Keratinocyte (primary cell): ENCODE results near the gene RPH3AL. TPM values are rescaled to one million over a fixed set of nuclear protein-coding genes. Genes with fewer than 3 reads are reported as not detected.

Experiments
- DNase-seq: peaks from one replicate; pipeline ENCODE4 v3.0.0-alpha.2; 2011; ENCODE audit warnings: low read depth, missing footprints, low spot score
- FAIRE-seq: peaks from 2 replicates; lab custom pipeline; 2011; peaks lifted over from hg19 to GRCh38; lab: Jason Lieb, UNC
- H2AFZ ChIP-seq: 2 replicates; pipeline ENCODE4 v1.6.0; 2012; ENCODE audit warnings: low read length, control low read depth, inconsistent platforms; ENCODE audit not compliant: control insufficient read depth
- H3K27ac ChIP-seq: 2 replicates; pipeline ENCODE4 v1.5.1; 2011; ENCODE audit warnings: low read length; ENCODE audit not compliant: control insufficient read depth, insufficient read depth
- H3K27me3 ChIP-seq: 3 replicates; pipeline ENCODE4 v1.6.0; 2011; ENCODE audit warnings: low read length; ENCODE audit not compliant: control insufficient read depth, insufficient read depth; ENCODE audit errors: extremely low read depth
- H3K36me3 ChIP-seq, 2 experiments: 2 replicates in 1 of 2; 3 replicates in 1 of 2; pipeline ENCODE4 v1.5.1; 2011; ENCODE audit warnings: low read length in 2 of 2, mild to moderate bottlenecking in 1 of 2; ENCODE audit not compliant: control insufficient read depth in 2 of 2, insufficient read depth in 2 of 2; ENCODE audit errors: extremely low read depth in 1 of 2
- H3K4me1 ChIP-seq: 3 replicates; pipeline ENCODE4 v1.5.1; 2011; ENCODE audit warnings: low read length; ENCODE audit not compliant: control insufficient read depth, insufficient read depth; ENCODE audit errors: extremely low read depth
- H3K4me2 ChIP-seq: 3 replicates; pipeline ENCODE4 v1.6.0; 2011; ENCODE audit warnings: low read depth, low read length; ENCODE audit not compliant: control insufficient read depth, insufficient read depth; ENCODE audit errors: extremely low read depth
- H3K4me3 ChIP-seq, 3 experiments: fragments of 200-600 bp in 1 of 3; sonication (generic) in 1 of 3; 2 replicates in 2 of 3; 3 replicates in 1 of 3; pipeline ENCODE4 v1.5.1; 2011 to 2016; ENCODE audit warnings: low read length in 3 of 3, mild to moderate bottlenecking in 3 of 3, control low read depth in 2 of 3, inconsistent platforms in 1 of 3, low read depth in 1 of 3, mixed read lengths in 1 of 3, mixed run types in 1 of 3, moderate library complexity in 1 of 3; ENCODE audit not compliant: control insufficient read depth in 2 of 3, insufficient read depth in 2 of 3; ENCODE audit errors: extremely low read depth in 1 of 3
- H3K79me2 ChIP-seq: 2 replicates; pipeline ENCODE4 v1.6.0; 2012; ENCODE audit warnings: low read length; ENCODE audit not compliant: control insufficient read depth, insufficient read depth
- H3K9ac ChIP-seq: 3 replicates; pipeline ENCODE4 v1.6.0; 2011; ENCODE audit warnings: low read length; ENCODE audit not compliant: control insufficient read depth, insufficient read depth; ENCODE audit errors: extremely low read depth
- H3K9me1 ChIP-seq: 3 replicates; pipeline ENCODE4 v1.6.0; 2011; ENCODE audit warnings: low read length; ENCODE audit not compliant: control insufficient read depth, insufficient read depth; ENCODE audit errors: extremely low read depth
- H3K9me3 ChIP-seq: 2 replicates; pipeline ENCODE4 v1.5.1; 2012; ENCODE audit warnings: low read depth, low read length; ENCODE audit not compliant: control insufficient read depth
- H4K20me1 ChIP-seq: 3 replicates; pipeline ENCODE4 v1.6.0; 2011; ENCODE audit warnings: low read length; ENCODE audit not compliant: control insufficient read depth, insufficient read depth; ENCODE audit errors: extremely low read depth
- EZH2 ChIP-seq: IDR thresholded peaks from one replicate; pipeline ENCODE4 v1.6.1; 2012; ENCODE audit warnings: inconsistent platforms, mild to moderate bottlenecking, low read length, moderate library complexity
- dilution Hi-C: fragments of 300-500 bp; cut with MboI; formaldehyde crosslinking; loops from one replicate; pipeline ENCODE4 v1.7.0; 2020; ENCODE audit warnings: low sequenced_read_pairs; ENCODE audit not compliant: extremely low pct_ligation_motif_present
- polyA plus RNA-seq, 5 experiments: library from polyadenylated mRNA; depleted of rRNA in 3 of 5; stranded (reverse) in 3 of 5; stranded (forward) in 1 of 5; unstranded in 1 of 5; fragments of >200 nt; gene quantifications; 1 replicate in 1 of 5; 2 replicates in 3 of 5; 3 replicates in 1 of 5; pipeline versions ENCODE4 v1.2.1 to v1.2.3, GENCODE V29; 2011 to 2012; ENCODE audit warnings: missing spikeins in 2 of 5, low read depth in 1 of 5, low replicate concordance in 1 of 5
- TF ChIP-seq, protein P1 (sequence below), 3 experiments: IDR thresholded peaks in 1 of 3; conservative IDR thresholded peaks in 1 of 3; optimal IDR thresholded peaks in 1 of 3; 2 replicates in 2 of 3; 3 replicates in 1 of 3; pipeline versions ENCODE3 to v1.5.1; 2011; ENCODE audit warnings: low read length in 3 of 3, mild to moderate bottlenecking in 3 of 3, moderate library complexity in 2 of 3, control low read depth in 1 of 3, inconsistent platforms in 1 of 3; ENCODE audit not compliant: insufficient read depth in 2 of 3; ENCODE audit errors: extremely low read depth in 1 of 3

Gene RPH3AL
- polyA plus RNA-seq, 1 donor (not counting 4 experiments of a cell fraction or from before 2014, with no cell fraction given): 0.31 TPM

DNA sequence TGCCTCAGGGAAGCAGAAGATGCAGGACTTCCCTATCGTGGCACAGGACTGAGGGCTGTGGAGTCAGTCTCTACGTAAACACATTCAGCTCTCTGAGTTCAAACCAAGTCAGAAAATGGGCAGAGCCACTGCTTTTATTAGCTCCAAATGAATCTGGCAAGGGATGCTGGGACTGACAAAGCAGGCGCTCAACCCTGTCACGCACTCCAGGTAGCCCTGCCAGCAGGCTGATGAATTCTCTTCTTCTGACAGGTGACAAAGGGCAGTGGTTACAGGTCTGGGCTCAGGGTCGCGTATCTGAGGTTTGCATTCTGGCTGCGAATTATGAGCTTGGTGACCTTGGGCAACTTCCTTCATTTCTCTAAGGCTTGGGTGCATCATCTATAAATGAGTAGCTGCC, 9.4 kb downstream of the RPH3AL start:
- peaks cover 13% of the 10 kb centered on the region for H3K27me3 ChIP-seq
- no peaks in the 10 kb centered on the region for H3K9me3 ChIP-seq
- no peak for TF ChIP-seq EZH2
- TF ChIP-seq, protein P1, sequence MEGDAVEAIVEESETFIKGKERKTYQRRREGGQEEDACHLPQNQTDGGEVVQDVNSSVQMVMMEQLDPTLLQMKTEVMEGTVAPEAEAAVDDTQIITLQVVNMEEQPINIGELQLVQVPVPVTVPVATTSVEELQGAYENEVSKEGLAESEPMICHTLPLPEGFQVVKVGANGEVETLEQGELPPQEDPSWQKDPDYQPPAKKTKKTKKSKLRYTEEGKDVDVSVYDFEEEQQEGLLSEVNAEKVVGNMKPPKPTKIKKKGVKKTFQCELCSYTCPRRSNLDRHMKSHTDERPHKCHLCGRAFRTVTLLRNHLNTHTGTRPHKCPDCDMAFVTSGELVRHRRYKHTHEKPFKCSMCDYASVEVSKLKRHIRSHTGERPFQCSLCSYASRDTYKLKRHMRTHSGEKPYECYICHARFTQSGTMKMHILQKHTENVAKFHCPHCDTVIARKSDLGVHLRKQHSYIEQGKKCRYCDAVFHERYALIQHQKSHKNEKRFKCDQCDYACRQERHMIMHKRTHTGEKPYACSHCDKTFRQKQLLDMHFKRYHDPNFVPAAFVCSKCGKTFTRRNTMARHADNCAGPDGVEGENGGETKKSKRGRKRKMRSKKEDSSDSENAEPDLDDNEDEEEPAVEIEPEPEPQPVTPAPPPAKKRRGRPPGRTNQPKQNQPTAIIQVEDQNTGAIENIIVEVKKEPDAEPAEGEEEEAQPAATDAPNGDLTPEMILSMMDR (optimal IDR thresholded peaks at IDR 0.05 in 1 of 3, IDR thresholded peaks at IDR 0.05 in 1 of 3, conservative IDR thresholded peaks at IDR 0.05 in 1 of 3; ENCODE audit: extremely low read depth in 1 of 3, insufficient read depth in 2 of 3, low read length in 3 of 3): no peak
- H3K9ac ChIP-seq: no peak overlapping the region
- H3K36me3 ChIP-seq: no peaks in the 10 kb centered on the region
- H4K20me1 ChIP-seq: no peaks in the 10 kb centered on the region
- no peak overlapping the region for H3K4me3 ChIP-seq
- H3K4me1 ChIP-seq: peaks cover 5% of the 10 kb centered on the region
- no peaks in the 10 kb centered on the region for H3K79me2 ChIP-seq
- H3K4me2 ChIP-seq: no peak overlapping the region
- no peaks in the 10 kb centered on the region for H3K9me1 ChIP-seq
- FAIRE-seq (no peak), DNase-seq (no peak)
- no peak overlapping the region for H2AFZ ChIP-seq
- H3K27ac ChIP-seq: no peak overlapping the region
- dilution Hi-C loops: no loop called here

- dilution Hi-C loops: no loop called here
- FAIRE-seq: no peak
- no peak overlapping the region for H3K27ac ChIP-seq
Measured at GRCh38 chr17:340074-340473, 12.5 kb downstream of the RPH3AL start.

More at GRCh38 chr17:340074-340473, 12.5 kb downstream of the RPH3AL start:
- Histone ChIP-seq H3K27me3 (peaks cover 22% of the 10 kb centered on the region), H3K9me1 (no peaks in the 10 kb centered on the region), H3K9me3 (no peaks in the 10 kb centered on the region), H2AFZ (no peak overlapping the region), H3K9ac (no peak overlapping the region), H3K4me3 (no peak overlapping the region), H3K36me3 (no peaks in the 10 kb centered on the region), H3K4me1 (peaks cover 11% of the 10 kb centered on the region), H3K79me2 (no peaks in the 10 kb centered on the region), H3K4me2 (no peak overlapping the region), H4K20me1 (no peaks in the 10 kb centered on the region)
- no peak for TF ChIP-seq EZH2
- no peak for DNase-seq
